ENCODE measurements around the gene ATXN1.

The ATXN1 gene

DNA sequence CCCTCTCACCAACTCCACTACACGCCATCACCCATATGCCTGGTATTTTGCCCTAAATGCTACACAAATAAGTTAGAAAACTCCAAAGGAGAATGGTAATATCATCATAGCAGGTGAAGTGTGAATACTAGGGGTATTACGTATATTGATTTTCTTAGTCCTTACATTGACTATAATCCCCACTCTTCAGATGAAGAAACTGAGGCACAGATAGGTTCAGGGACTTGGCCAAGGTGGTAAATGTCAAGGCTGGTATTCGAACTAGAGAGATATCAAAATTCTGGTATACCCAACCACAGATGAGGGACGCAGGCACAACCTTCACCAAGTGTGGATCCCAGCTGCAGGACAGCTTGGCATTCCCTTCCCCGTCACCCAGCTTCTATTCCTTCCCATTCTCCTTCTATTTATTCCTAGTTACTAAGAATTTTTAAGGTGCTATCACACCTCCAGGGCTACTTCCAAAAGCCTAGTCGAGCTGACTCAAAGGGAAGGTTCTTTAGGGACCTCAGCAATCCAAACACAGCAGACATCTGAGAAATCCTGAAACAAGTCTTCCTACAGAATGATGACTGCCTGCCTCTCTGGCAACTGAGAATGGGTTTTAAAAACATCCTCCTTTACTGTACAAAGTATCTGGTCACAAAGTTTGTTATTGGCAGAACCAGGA is 32.6 kb downstream of the ATXN1 start:
- TF ChIP-seq, protein P1, sequence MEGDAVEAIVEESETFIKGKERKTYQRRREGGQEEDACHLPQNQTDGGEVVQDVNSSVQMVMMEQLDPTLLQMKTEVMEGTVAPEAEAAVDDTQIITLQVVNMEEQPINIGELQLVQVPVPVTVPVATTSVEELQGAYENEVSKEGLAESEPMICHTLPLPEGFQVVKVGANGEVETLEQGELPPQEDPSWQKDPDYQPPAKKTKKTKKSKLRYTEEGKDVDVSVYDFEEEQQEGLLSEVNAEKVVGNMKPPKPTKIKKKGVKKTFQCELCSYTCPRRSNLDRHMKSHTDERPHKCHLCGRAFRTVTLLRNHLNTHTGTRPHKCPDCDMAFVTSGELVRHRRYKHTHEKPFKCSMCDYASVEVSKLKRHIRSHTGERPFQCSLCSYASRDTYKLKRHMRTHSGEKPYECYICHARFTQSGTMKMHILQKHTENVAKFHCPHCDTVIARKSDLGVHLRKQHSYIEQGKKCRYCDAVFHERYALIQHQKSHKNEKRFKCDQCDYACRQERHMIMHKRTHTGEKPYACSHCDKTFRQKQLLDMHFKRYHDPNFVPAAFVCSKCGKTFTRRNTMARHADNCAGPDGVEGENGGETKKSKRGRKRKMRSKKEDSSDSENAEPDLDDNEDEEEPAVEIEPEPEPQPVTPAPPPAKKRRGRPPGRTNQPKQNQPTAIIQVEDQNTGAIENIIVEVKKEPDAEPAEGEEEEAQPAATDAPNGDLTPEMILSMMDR (IDR thresholded peaks at IDR 0.05; ENCODE audit: control extremely low read depth, extremely low read depth, low read depth, missing control alignments) = no peak
- no peak for DNase-seq (ENCODE audit: extremely low spot score)
- ChIA-PET POLR2A (no interaction called here), CTCF (interaction anchor here (1.0 to 1.5 kb wide), 5 partner anchors 11 to 38 kb away, joined by 3 to 6 read pairs (median 5); partner anchors contain the start of gene ATXN1)

DNA sequence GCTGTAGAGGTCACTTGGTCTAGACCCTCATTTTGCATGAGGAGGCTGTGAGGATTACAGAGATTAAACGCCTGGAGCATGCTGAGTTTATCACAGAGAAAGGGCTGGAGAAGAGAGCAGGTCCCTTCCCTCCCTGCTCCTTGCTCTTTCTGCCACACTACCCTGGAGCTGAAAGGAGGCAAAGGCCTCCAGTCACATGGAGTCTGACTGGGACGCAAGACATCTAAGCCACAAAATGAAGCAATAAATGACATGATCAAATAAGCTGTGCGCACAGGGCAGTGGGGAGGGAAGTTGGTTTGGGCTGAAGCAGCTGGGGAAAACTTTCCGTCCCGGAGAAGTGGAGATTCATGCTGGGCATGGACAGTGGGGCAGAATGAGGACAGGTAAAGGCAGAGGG is 33.3 kb downstream of the ATXN1 start:
- ChIA-PET POLR2A (no interaction called here), CTCF (interaction anchor here (1.1 to 1.5 kb wide), 3 partner anchors 19 to 37 kb away, joined by 3 to 5 read pairs (median 5); partner anchors contain the start of gene ATXN1)
- DNase-seq (ENCODE audit: extremely low spot score) = no peak
- TF ChIP-seq, protein P1 (IDR thresholded peaks at IDR 0.05; ENCODE audit: control extremely low read depth, extremely low read depth, low read depth, missing control alignments) = no peak

DNA sequence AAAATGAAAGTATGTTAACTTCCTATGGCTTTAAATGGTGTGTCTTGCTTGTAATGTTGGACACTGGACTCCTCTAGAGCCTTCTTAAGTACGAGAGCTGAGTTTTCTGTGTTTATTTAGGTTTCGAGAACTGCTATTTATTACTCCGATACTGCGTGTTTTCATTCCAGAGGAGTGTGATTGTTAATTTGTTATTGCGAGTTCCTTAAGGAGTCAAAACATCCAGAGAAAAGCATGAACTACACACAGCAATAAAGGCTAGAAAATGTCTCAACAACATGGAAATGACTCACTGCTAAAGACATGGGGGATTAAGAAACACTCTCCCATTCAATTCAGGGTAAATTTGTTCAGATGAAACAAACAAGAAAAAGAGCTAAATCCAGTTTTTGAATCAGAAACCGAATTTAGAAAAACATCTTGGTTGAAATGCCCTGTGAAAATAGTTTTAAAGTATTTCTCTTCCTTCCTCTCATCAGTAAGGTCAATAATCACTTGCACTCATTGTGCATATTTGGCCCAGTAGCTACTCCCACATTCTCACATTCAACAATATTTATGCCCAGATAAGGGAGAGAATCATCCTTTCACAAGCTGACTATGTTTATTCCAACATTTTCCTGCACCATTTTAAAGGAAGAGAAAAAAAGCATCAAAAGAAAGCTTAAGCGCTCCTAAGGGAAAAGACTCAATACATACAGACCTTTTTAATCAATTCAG is 36.0 kb downstream of the ATXN1 start:
- TF ChIP-seq, protein P1 (IDR thresholded peaks at IDR 0.05; ENCODE audit: control extremely low read depth, extremely low read depth, low read depth, missing control alignments) = no peak
- CTCF ChIA-PET = interaction anchor here (0.7 to 2.9 kb wide), 5 partner anchors 8 to 57 kb away, joined by 3 to 11 read pairs (median 5); no protein-coding TSS in a partner anchor
- no peak for DNase-seq (ENCODE audit: extremely low spot score)
- POLR2A ChIA-PET = no interaction called here

DNA sequence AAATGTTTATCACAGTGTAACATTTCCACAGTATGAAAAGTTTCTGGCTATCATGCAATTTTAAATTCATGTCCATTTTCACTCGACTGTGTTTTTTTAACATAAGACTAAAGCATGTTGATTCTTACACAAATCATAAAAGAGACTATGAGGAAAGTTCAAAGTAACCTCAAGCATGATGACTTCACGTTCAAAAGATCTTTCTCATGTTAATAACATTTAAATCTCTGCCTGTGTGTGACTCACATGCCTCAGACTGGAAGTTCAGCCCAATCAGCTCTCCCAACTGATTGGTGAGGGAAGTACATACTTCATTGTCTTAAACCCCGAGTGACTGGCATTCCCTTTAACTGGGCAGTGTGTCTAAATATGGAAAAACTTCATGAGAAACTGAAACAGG is 37.4 kb downstream of the ATXN1 start:
- POLR2A ChIA-PET = no interaction called here
- TF ChIP-seq, protein P1 (IDR thresholded peaks at IDR 0.05; ENCODE audit: control extremely low read depth, extremely low read depth, low read depth, missing control alignments) = no peak
- CTCF ChIA-PET = interaction anchor here (1.2 kb wide), 1 partner anchor 38 kb away, joined by 4 read pairs; no protein-coding TSS in a partner anchor
- DNase-seq (ENCODE audit: extremely low spot score) = no peak

DNA sequence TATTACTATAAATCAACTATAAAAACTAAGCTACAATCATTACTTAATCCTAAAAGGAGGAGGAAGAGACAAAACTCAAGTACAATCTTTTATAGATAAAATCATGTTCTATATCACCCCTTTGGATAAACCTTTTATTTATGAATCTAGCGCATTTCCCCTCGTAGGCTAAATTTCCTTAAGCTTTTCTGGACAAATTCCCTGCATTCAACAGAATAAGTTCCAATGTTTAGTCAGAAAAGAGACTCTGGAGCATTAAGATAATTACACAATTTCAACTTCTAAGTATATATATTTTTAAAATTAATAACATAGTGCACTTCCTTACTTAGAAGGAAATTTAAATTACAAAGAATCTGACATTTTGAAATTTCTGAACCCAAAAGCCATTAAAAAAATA is 37.9 kb downstream of the ATXN1 start:
- no peak for DNase-seq (ENCODE audit: extremely low spot score)
- ChIA-PET POLR2A (no interaction called here), CTCF (interaction anchor here (1.2 to 1.3 kb wide), 2 partner anchors 12 to 39 kb away, joined by 3 to 4 read pairs; no protein-coding TSS in a partner anchor)
- TF ChIP-seq, protein P1 (IDR thresholded peaks at IDR 0.05; ENCODE audit: control extremely low read depth, extremely low read depth, low read depth, missing control alignments) = no peak

DNA sequence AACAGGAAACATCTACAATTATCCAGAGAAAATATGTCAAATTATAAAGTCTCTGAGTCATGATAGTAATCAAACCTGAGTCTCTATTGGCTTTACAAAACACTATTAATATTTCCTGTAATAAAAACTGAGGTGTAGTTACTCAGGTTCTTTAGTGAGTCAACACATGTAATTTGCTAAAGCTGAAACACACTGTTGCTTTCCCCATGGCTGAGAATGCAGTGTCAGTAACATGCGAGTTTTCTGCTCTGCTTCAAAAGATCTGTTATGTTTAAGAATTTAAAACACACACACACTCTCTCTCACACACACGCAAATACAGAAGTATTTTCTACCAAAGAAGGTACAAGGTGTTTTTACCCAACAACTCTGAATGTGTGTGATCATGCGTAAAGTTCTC is 38.6 kb downstream of the ATXN1 start:
- TF ChIP-seq, protein P1 (IDR thresholded peaks at IDR 0.05; ENCODE audit: control extremely low read depth, extremely low read depth, low read depth, missing control alignments) = no peak
- CTCF ChIA-PET = interaction anchor here (1.2 to 1.3 kb wide), 2 partner anchors 13 to 39 kb away, joined by 3 to 4 read pairs; no protein-coding TSS in a partner anchor
- no peak for DNase-seq (ENCODE audit: extremely low spot score)
- POLR2A ChIA-PET = no interaction called here

Measured in GM10248 (cell line).